ENCODE results near the gene DRAXIN.
A peak's percentile ranks its signal among the peaks of the same experiment; 100 is the strongest.

DRAXIN gene

GRCh38 chr1:11693024-11693590 is 1.6 kb downstream of the DRAXIN start:
- Histone ChIP-seq H3K9me3 (ENCODE audit: control insufficient read depth, insufficient read depth, low read length) (no peaks in the 10 kb centered on the region), H3K4me3 (ENCODE audit: low read depth, low read length) (peak overlapping the region; percentile 83), H3K4me1 (ENCODE audit: control insufficient read depth, insufficient read depth, low read length) (peaks cover 19% of the 10 kb centered on the region)

GRCh38 chr1:11693917-11694316 is 2.4 kb downstream of the DRAXIN start:
- no peaks in the 10 kb centered on the region for H3K27me3 ChIP-seq (ENCODE audit: control insufficient read depth, insufficient read depth, low read length)

More at GRCh38 chr1:11693024-11693590, 1.6 kb downstream of the DRAXIN start:
- Histone ChIP-seq H3K27me3 (ENCODE audit: control insufficient read depth, insufficient read depth, low read length) (no peaks in the 10 kb centered on the region), H3K36me3 (ENCODE audit: control insufficient read depth, insufficient read depth, low read length) (no peaks in the 10 kb centered on the region), H3K9ac (ENCODE audit: low read depth, low read length) (no peak overlapping the region)

DNA sequence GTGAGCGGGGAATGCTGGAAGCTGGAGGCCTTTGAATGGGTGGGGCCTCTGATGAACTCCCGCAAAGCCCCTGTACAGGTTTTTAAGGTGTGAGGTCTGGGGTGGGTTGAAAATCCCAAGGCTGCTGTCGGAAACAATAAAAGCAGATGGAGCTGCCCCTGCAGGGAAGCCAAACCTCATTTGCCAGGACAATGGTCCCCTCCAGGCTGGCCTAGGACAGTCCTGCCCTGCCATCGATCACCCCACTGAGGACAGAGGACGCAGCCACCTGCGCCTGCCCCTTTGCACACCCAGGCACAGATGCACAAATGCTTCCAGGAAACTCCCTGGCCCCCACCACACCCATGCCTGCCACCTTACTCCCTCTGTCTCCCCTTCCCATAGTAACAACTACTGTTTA is 4.4 kb downstream of the DRAXIN start:
- Histone ChIP-seq H3K27me3 (ENCODE audit: control insufficient read depth, insufficient read depth, low read length) (no peaks in the 10 kb centered on the region), H3K36me3 (ENCODE audit: control insufficient read depth, insufficient read depth, low read length) (no peaks in the 10 kb centered on the region), H3K4me3 (ENCODE audit: low read depth, low read length) (no peak overlapping the region), H3K9me3 (ENCODE audit: control insufficient read depth, insufficient read depth, low read length) (no peaks in the 10 kb centered on the region), H3K9ac (ENCODE audit: low read depth, low read length) (no peak overlapping the region), H3K4me1 (ENCODE audit: control insufficient read depth, insufficient read depth, low read length) (peaks cover 9% of the 10 kb centered on the region)

More at GRCh38 chr1:11693917-11694316, 2.4 kb downstream of the DRAXIN start:
- Histone ChIP-seq H3K4me1 (ENCODE audit: control insufficient read depth, insufficient read depth, low read length) (peaks cover 14% of the 10 kb centered on the region), H3K9ac (ENCODE audit: low read depth, low read length) (no peak overlapping the region), H3K9me3 (ENCODE audit: control insufficient read depth, insufficient read depth, low read length) (no peaks in the 10 kb centered on the region), H3K4me3 (ENCODE audit: low read depth, low read length) (peak overlapping the region; percentile 27), H3K36me3 (ENCODE audit: control insufficient read depth, insufficient read depth, low read length) (no peaks in the 10 kb centered on the region)

- Histone ChIP-seq H3K9ac (ENCODE audit: low read depth, low read length) (no peak overlapping the region), H3K27me3 (ENCODE audit: control insufficient read depth, insufficient read depth, low read length) (no peaks in the 10 kb centered on the region), H3K4me3 (ENCODE audit: low read depth, low read length) (no peak overlapping the region), H3K4me1 (ENCODE audit: control insufficient read depth, insufficient read depth, low read length) (peaks cover 9% of the 10 kb centered on the region), H3K9me3 (ENCODE audit: control insufficient read depth, insufficient read depth, low read length) (no peaks in the 10 kb centered on the region), H3K36me3 (ENCODE audit: control insufficient read depth, insufficient read depth, low read length) (peaks cover 5% of the 10 kb centered on the region)
Measured at GRCh38 chr1:11697188-11697892, 5.8 kb downstream of the DRAXIN start.

- Histone ChIP-seq H3K9ac (ENCODE audit: low read depth, low read length) (no peak overlapping the region), H3K4me3 (ENCODE audit: low read depth, low read length) (no peak overlapping the region), H3K27me3 (ENCODE audit: control insufficient read depth, insufficient read depth, low read length) (no peaks in the 10 kb centered on the region), H3K36me3 (ENCODE audit: control insufficient read depth, insufficient read depth, low read length) (peaks cover 6% of the 10 kb centered on the region), H3K4me1 (ENCODE audit: control insufficient read depth, insufficient read depth, low read length) (peaks cover 9% of the 10 kb centered on the region), H3K9me3 (ENCODE audit: control insufficient read depth, insufficient read depth, low read length) (no peaks in the 10 kb centered on the region)
Measured at GRCh38 chr1:11697893-11698210, 6.3 kb downstream of the DRAXIN start.

DNA sequence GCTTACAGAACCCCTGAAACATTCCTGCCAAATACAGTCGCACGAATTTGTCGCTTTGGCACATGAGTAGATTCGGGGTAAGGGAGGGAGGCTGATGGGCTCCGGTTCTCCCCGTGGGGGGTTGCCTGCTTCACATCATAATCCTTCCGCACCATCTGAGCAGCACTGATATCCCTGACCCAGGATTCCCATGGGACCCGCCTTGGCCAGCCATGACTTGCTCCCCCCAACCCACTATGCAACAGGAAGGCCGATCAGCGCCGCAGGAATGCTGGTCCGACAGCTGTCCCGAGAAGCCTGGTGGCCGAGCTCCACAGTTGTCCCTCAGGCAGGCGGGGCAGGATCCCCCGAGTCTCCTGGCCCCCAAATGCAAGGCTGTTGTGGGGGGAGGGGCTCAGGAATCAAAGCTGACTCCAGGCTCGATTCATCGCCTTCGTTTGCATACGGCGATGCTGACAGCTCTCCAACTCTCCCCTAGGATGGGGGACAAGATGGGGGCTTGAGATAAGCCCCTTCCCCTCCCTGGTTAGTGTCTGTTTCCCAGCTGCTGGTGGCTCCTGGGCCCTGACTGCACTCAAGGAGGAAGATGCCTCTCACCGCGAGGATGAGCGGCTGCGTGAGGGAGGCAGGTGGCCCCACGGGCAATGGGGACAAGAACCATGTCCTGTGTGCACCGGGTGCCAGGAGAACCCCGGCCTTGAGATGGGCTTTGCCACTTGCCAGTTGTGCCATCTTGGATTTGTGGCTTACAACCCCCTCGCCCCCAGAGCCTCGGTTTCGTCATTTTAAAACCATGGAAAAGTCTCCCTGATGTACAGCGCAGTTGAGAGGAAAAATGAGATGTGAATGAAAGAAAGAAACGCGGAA is 9.3 kb downstream of the DRAXIN start:
- Histone ChIP-seq H3K9me3 (ENCODE audit: control insufficient read depth, insufficient read depth, low read length) (no peaks in the 10 kb centered on the region), H3K4me1 (ENCODE audit: control insufficient read depth, insufficient read depth, low read length) (peaks cover 20% of the 10 kb centered on the region), H3K36me3 (ENCODE audit: control insufficient read depth, insufficient read depth, low read length) (peaks cover 6% of the 10 kb centered on the region), H3K4me3 (ENCODE audit: low read depth, low read length) (no peak overlapping the region), H3K9ac (ENCODE audit: low read depth, low read length) (no peak overlapping the region), H3K27me3 (ENCODE audit: control insufficient read depth, insufficient read depth, low read length) (no peaks in the 10 kb centered on the region)

GRCh38 chr1:11701551-11701961 is 10.0 kb downstream of the DRAXIN start:
- no peaks in the 10 kb centered on the region for H3K27me3 ChIP-seq (ENCODE audit: control insufficient read depth, insufficient read depth, low read length)
- peaks cover 9% of the 10 kb centered on the region for H3K36me3 ChIP-seq (ENCODE audit: control insufficient read depth, insufficient read depth, low read length)
- no peaks in the 10 kb centered on the region for H3K9me3 ChIP-seq (ENCODE audit: control insufficient read depth, insufficient read depth, low read length)
- peaks cover 20% of the 10 kb centered on the region for H3K4me1 ChIP-seq (ENCODE audit: control insufficient read depth, insufficient read depth, low read length)
- H3K9ac ChIP-seq (ENCODE audit: low read depth, low read length) = no peak overlapping the region
- H3K4me3 ChIP-seq (ENCODE audit: low read depth, low read length) = no peak overlapping the region

DNA sequence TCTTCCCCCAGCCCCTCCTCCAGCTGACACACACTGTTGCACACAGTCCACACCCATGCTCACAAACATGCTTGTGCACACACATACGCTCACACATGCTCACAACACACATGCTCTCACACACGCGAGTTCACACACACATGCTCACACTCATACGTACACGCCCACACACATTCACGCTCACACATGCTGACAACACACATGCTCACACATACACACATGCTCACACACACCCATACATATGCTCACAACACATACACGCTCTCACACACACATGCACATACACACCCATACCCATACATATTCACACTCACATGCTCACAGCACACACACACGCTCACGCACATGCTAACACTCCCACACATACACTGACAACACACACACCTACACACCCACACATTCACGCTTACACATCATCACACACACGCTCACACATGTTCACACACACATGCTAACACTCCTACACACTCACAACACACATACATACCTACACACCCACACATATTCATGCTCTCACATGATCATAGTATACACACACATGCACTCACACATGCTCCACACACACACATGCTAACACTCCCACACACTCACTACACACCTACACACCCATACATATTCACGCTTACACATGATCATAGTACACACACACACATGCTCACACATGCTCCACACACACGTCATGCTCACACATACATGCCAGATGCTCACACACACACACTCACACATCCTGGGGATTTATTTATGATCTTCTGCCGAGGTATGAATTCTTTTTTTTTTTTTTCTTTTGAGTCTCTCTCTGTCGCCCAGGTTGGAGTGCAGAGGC is 10.7 kb downstream of the DRAXIN start:
- no peaks in the 10 kb centered on the region for H3K27me3 ChIP-seq (ENCODE audit: control insufficient read depth, insufficient read depth, low read length)
- H3K4me3 ChIP-seq (ENCODE audit: low read depth, low read length) = no peak overlapping the region
- peaks cover 9% of the 10 kb centered on the region for H3K36me3 ChIP-seq (ENCODE audit: control insufficient read depth, insufficient read depth, low read length)
- H3K4me1 ChIP-seq (ENCODE audit: control insufficient read depth, insufficient read depth, low read length) = peaks cover 20% of the 10 kb centered on the region
- no peak overlapping the region for H3K9ac ChIP-seq (ENCODE audit: low read depth, low read length)
- H3K9me3 ChIP-seq (ENCODE audit: control insufficient read depth, insufficient read depth, low read length) = no peaks in the 10 kb centered on the region

DNA sequence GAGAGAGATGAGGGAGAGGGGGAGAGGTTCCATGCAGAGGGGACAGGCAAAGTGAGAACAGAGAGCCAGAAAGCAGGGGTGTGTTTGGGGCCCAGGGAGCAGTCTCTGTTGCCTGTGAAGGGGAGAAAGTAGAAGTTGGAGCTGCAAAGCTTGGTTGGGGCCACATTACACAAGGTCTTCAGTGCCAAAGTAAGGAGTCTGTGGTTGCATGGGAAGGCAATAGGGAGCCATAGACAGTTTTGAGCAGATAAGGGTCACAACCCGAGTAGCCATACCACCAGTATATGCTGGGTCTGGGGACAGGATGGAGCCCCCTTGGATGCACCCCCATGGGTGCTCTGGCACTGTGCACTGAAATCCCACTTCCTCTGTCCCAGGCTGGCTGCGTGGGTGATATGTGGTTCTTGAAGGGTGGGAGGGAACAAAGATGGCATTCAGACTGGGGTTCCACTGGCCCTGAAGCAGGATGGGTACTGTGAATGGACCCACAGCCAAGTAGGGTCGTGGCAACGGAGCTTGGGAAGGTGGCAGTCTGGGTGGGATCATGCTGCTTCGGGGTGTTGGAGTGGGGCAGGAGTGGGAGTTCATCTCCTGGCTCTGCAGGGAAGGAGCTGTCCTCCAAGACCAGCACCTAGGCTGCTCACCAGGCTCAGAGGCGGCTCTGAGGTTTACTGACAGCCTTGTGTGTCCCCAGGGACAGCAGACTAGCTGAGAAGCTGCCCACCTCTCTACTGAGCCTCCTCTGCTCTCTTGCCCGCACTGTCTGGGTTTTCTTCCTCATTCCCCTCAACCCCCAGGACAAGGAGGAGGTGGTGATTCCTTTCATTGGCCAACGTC is 12.1 kb downstream of the DRAXIN start:
- no peaks in the 10 kb centered on the region for H3K27me3 ChIP-seq (ENCODE audit: control insufficient read depth, insufficient read depth, low read length)
- H3K9me3 ChIP-seq (ENCODE audit: control insufficient read depth, insufficient read depth, low read length) = no peaks in the 10 kb centered on the region
- peaks cover 9% of the 10 kb centered on the region for H3K36me3 ChIP-seq (ENCODE audit: control insufficient read depth, insufficient read depth, low read length)
- H3K9ac ChIP-seq (ENCODE audit: low read depth, low read length) = no peak overlapping the region
- peaks cover 23% of the 10 kb centered on the region for H3K4me1 ChIP-seq (ENCODE audit: control insufficient read depth, insufficient read depth, low read length)
- H3K4me3 ChIP-seq (ENCODE audit: low read depth, low read length) = no peak overlapping the region

- Histone ChIP-seq H3K27me3 (ENCODE audit: control insufficient read depth, insufficient read depth, low read length) (no peaks in the 10 kb centered on the region), H3K4me1 (ENCODE audit: control insufficient read depth, insufficient read depth, low read length) (peaks cover 23% of the 10 kb centered on the region), H3K9me3 (ENCODE audit: control insufficient read depth, insufficient read depth, low read length) (no peaks in the 10 kb centered on the region), H3K36me3 (ENCODE audit: control insufficient read depth, insufficient read depth, low read length) (peaks cover 10% of the 10 kb centered on the region), H3K9ac (ENCODE audit: low read depth, low read length) (peak overlapping the region; percentile 51), H3K4me3 (ENCODE audit: low read depth, low read length) (no peak overlapping the region)
Measured at GRCh38 chr1:11704194-11704529, 12.7 kb downstream of the DRAXIN start.
